ENCODE data around the gene TRA2A.

Gene TRA2A

DNA sequence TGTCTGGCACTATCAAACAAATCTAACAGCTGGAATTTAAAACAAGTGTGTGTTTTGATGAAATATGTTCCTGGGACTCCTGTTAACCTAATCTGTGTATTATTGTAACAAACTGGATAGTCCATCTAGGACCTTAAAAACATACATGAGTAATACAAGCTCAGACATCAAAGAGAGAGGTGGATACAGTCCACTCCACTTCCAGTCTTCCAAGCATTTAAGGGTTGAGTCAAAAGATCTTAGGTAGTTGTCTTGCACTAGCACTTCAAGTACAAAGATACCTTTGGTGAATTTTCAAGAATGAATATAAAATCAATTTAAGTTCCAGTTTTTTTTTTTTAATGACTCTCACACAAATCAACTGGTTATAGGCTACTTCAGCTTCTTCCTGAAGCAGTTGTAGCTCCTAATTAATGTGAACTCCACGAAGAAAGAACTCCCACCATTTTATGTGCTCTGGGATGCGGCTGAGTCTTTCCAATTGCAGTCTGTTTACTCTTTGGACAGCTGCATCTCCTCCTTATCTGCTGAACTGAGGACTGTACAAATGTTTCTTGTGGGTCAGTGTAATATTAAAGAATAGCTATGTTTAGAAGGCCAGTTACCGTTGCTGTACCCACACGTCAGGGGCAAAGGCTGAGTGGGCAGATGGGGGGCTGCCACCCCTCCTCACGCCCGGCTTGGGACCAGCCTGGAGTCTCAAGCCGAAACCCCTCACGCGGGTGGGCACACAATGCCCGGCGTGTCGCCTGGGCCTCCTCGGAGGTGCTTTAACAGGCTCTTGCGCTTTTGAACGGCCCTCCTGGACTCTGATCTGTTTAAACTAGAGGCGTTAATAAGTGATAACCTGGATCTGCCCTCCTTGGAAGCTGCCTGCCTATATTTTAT, 58.6 kb downstream of the TRA2A start:
- no peak overlapping the region for H2AFZ ChIP-seq
- no peaks in the 10 kb centered on the region for H3K36me3 ChIP-seq (ENCODE audit: control insufficient read depth, insufficient read depth, low read length)
- peaks cover 9% of the 10 kb centered on the region for H3K9me3 ChIP-seq (ENCODE audit: control insufficient read depth, low read length)
- H3K4me3 ChIP-seq (ENCODE audit: low read depth, low read length) = no peak overlapping the region
- no peaks in the 10 kb centered on the region for H3K4me1 ChIP-seq
- H3K79me2 ChIP-seq = no peaks in the 10 kb centered on the region
- TF ChIP-seq, protein P1, sequence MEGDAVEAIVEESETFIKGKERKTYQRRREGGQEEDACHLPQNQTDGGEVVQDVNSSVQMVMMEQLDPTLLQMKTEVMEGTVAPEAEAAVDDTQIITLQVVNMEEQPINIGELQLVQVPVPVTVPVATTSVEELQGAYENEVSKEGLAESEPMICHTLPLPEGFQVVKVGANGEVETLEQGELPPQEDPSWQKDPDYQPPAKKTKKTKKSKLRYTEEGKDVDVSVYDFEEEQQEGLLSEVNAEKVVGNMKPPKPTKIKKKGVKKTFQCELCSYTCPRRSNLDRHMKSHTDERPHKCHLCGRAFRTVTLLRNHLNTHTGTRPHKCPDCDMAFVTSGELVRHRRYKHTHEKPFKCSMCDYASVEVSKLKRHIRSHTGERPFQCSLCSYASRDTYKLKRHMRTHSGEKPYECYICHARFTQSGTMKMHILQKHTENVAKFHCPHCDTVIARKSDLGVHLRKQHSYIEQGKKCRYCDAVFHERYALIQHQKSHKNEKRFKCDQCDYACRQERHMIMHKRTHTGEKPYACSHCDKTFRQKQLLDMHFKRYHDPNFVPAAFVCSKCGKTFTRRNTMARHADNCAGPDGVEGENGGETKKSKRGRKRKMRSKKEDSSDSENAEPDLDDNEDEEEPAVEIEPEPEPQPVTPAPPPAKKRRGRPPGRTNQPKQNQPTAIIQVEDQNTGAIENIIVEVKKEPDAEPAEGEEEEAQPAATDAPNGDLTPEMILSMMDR (IDR thresholded peaks at IDR 0.05) = no peak
- no peak overlapping the region for H3K27ac ChIP-seq
- H3K9ac ChIP-seq = no peak overlapping the region
- H3K27me3 ChIP-seq (ENCODE audit: control insufficient read depth, insufficient read depth, low read length) = peaks cover 27% of the 10 kb centered on the region
- H3K4me2 ChIP-seq (ENCODE audit: low read length) = no peak overlapping the region

DNA sequence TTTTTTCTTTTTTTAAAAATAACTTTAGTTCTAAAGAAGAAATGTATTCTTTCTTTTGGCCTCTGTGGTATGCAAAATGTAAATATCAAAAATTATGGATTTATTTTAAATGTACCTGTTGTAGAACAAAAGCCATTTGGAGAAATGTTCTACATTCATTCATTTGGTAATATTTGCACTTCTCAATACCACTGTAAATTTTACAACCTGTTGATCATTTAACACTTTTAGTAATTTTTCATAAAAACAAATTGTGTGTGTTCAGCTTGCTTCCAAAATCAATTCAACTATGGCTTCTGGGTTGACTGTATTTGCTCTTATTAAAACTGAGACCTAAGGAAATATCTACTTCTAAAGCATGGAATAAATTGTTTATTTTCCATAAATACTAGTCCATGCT, 59.2 kb downstream of the TRA2A start:
- Histone ChIP-seq H3K36me3 (ENCODE audit: control insufficient read depth, insufficient read depth, low read length) (no peaks in the 10 kb centered on the region), H3K9me3 (ENCODE audit: control insufficient read depth, low read length) (peaks cover 9% of the 10 kb centered on the region), H3K9ac (no peak overlapping the region), H2AFZ (no peak overlapping the region), H3K27ac (no peak overlapping the region), H3K4me1 (no peaks in the 10 kb centered on the region), H3K4me2 (ENCODE audit: low read length) (no peak overlapping the region), H3K27me3 (ENCODE audit: control insufficient read depth, insufficient read depth, low read length) (peaks cover 31% of the 10 kb centered on the region), H3K4me3 (ENCODE audit: low read depth, low read length) (no peak overlapping the region), H3K79me2 (no peaks in the 10 kb centered on the region)
- TF ChIP-seq, protein P1 (IDR thresholded peaks at IDR 0.05) = no peak

DNA sequence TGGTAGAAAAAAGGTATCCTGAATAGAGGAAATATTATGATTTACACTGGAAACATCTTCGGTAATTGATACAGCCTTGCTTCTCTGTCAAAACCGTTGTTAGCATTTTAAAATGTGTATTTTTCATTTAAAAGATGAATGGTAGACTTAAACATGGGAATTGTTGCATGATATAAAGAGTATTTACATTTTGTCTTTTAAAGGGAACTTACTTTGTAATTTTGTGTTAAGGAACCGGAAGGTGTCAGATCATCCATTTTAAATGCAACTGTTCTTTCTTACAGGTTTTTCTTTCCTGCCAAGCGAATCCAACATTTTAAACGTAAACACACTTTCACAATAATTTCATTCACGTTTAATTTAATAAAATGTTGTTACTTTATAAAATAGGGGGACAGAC, 59.7 kb downstream of the TRA2A start:
- peaks cover 9% of the 10 kb centered on the region for H3K9me3 ChIP-seq (ENCODE audit: control insufficient read depth, low read length)
- no peak overlapping the region for H3K4me2 ChIP-seq (ENCODE audit: low read length)
- no peaks in the 10 kb centered on the region for H3K36me3 ChIP-seq (ENCODE audit: control insufficient read depth, insufficient read depth, low read length)
- H3K4me3 ChIP-seq (ENCODE audit: low read depth, low read length) = no peak overlapping the region
- H3K27me3 ChIP-seq (ENCODE audit: control insufficient read depth, insufficient read depth, low read length) = peaks cover 34% of the 10 kb centered on the region
- TF ChIP-seq, protein P1 (IDR thresholded peaks at IDR 0.05) = no peak
- H3K79me2 ChIP-seq = no peaks in the 10 kb centered on the region
- H3K4me1 ChIP-seq = no peaks in the 10 kb centered on the region
- no peak overlapping the region for H3K27ac ChIP-seq
- no peak overlapping the region for H3K9ac ChIP-seq
- H2AFZ ChIP-seq = no peak overlapping the region

DNA sequence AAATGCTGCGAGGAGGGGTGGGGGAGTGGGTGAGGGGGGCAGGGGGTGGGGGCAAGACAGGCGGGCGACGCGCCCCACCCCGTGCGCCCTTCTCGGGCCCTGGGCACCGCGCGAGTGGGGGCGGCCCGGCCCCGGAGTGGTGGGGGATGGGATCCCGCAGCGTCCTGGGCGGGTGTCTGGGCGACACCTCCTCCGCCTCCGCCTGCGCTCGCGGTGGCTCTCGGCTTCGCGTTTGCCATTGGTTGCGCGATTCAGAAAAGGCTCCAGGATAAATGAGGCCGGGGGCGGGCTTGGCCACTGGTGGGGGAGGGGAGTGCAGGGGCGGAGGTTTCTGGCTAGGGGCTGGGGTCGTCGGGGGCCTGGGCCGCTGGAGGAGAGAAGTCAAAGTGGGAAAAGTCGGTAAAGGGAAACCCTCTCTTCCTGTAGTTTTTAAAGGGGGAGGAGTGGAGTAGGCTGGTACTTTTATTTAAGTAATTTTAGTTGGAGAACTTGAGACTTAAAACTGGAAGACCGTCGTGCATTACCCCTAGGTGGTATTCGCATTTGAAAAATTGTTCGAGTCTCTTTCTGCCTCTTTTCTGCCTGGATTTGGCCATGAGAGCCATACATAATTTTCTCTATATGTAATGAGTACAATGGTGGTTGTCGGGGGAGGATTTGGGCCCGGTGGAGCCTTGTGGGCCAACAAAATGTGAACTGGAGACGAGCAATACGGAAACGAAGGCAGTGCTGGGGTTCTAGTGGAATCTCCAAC, 60.5 kb downstream of the TRA2A start:
- no peak overlapping the region for H2AFZ ChIP-seq
- TF ChIP-seq, protein P1 (IDR thresholded peaks at IDR 0.05) = no peak
- no peak overlapping the region for H3K27ac ChIP-seq
- no peak overlapping the region for H3K9ac ChIP-seq
- peaks cover 9% of the 10 kb centered on the region for H3K9me3 ChIP-seq (ENCODE audit: control insufficient read depth, low read length)
- no peak overlapping the region for H3K4me3 ChIP-seq (ENCODE audit: low read depth, low read length)
- no peak overlapping the region for H3K4me2 ChIP-seq (ENCODE audit: low read length)
- peaks cover 34% of the 10 kb centered on the region for H3K27me3 ChIP-seq (ENCODE audit: control insufficient read depth, insufficient read depth, low read length)
- no peaks in the 10 kb centered on the region for H3K36me3 ChIP-seq (ENCODE audit: control insufficient read depth, insufficient read depth, low read length)
- H3K4me1 ChIP-seq = no peaks in the 10 kb centered on the region
- no peaks in the 10 kb centered on the region for H3K79me2 ChIP-seq

Measured in parathyroid adenoma (tissue), 2 donors.